Spleen (tissue), 7 donors: Measurements from ENCODE around the gene UCKL1.

Source experiments
- CTCF ChIP-seq, 11 experiments: fragments of 200-600 bp in 7 of 11; fragments of 450-650 bp in 4 of 11; sonication (generic) in 4 of 11; IDR thresholded peaks in 8 of 11; conservative IDR thresholded peaks in 3 of 11; 1 replicate in 7 of 11; 2 replicates in 4 of 11; pipeline versions ENCODE4 v1.4.0 to v1.8.0; 2016 to 2021; ENCODE audit warnings: antibody characterized with exemption in 11 of 11, inconsistent platforms in 4 of 11, mild to moderate bottlenecking in 1 of 11
- POLR2A ChIP-seq, 3 donors: fragments of 450-650 bp; IDR thresholded peaks; one replicate each; pipeline ENCODE4 v1.5.1; 2017; ENCODE audit warnings: antibody characterized with exemption in 3 of 3, mild to moderate bottlenecking in 1 of 3
- POLR2AphosphoS5 ChIP-seq, 3 donors: sonication (generic); formaldehyde crosslinking; IDR thresholded peaks; one replicate each; pipeline ENCODE4 v1.5.1; 2017; ENCODE audit warnings: antibody characterized with exemption in 3 of 3
- donor health status: DM: no; HTN: no; CAD: no; lungs with moderate emphysema.
- donor health status: DM: no; HTN: no; CAD: no.
- donor health status: DM: no; HTN: no; CAD: no.

- TF ChIP-seq POLR2A (IDR thresholded peaks at IDR 0.05) (no peak), CTCF (IDR thresholded peaks at IDR 0.05 in 8 of 11, conservative IDR thresholded peaks at IDR 0.05 in 3 of 11) (no peak), POLR2AphosphoS5 (IDR thresholded peaks at IDR 0.05) (no peak)
Measured at GRCh38 chr20:63970714-63971431, 14.7 kb upstream of the UCKL1 start.
